Heart left ventricle (tissue), 13 donors: ENCODE results near the gene RNF213.
"Not testable (repeated sequence)": the region's sequence is repeated elsewhere in the genome, so short reads cannot be mapped to it uniquely, and the experiment has no call there.

Experiments used
- POLR2A ChIP-seq, 2 donors: fragments of 450-650 bp; IDR thresholded peaks; one replicate each; pipeline ENCODE4 v1.6.1; 2017; ENCODE audit warnings: antibody characterized with exemption in 2 of 2, mild to moderate bottlenecking in 2 of 2, moderate library complexity in 2 of 2
- TF ChIP-seq, protein P1 (sequence below), 12 donors: fragments of 200-600 bp; sonication (generic) in 4 of 12; IDR thresholded peaks; one replicate each; pipeline versions ENCODE4 v1.5.0 to v1.8.0; 2018 to 2022; ENCODE audit warnings: antibody characterized with exemption in 12 of 12, mild to moderate bottlenecking in 5 of 12
- donor health status: ischemic (EF 13 %, LVEDD 7.1; RV severe dilation, severe dysfunction).
- donor health status: DM: no; HTN: yes; CAD: no.
- donor health status: DM: no; HTN: no; CAD: no.
- donor health status: ischemic (EF 25% LVEDD 6.9; RV normal size, moderate dysfunction).
- donor health status: ischemic (EF 25% LVEDD 5.7; RV mildly dilated, moderate dysfunction).
- donor health status: ischemic (EF 35%, LVEDD 5.7; RV mildly dilated, moderate dysfunction).
- donor health status: nonischemic (EF 11% LVEDD 7.7; RV severe dilation, severe dysfunction).
- donor health status: DM: yes; HTN: yes; CAD: no.
- donor health status: PGD.
- donor health status: ischemic (EF 29% LVEDD 5.4; RV normal size, mild dysfunction).
- donor health status: nonischemic (EF 23%, LVEDD 6.1; RV moderate dilation, normal function).

DNA sequence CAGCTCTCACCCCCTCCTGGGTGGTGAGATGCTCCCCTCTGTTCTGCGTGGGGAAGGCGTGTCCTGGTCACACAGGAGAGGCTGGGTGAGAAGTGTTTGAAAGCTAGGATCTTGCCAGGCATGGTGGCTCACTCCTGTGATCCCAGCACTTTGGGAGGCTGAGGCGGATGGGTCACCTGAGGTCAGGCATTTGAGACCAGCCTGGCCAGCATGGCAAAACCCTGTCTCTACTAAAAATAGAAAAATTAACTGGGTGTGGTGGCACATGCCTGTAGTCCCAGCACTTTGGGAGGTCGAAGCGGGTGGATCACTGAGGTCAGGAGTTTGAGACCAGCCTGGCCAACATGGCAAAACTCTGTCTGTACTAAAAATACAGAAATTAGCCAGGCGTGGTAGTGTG is 16.2 kb upstream of the RNF213 start:
- TF ChIP-seq, protein P1, sequence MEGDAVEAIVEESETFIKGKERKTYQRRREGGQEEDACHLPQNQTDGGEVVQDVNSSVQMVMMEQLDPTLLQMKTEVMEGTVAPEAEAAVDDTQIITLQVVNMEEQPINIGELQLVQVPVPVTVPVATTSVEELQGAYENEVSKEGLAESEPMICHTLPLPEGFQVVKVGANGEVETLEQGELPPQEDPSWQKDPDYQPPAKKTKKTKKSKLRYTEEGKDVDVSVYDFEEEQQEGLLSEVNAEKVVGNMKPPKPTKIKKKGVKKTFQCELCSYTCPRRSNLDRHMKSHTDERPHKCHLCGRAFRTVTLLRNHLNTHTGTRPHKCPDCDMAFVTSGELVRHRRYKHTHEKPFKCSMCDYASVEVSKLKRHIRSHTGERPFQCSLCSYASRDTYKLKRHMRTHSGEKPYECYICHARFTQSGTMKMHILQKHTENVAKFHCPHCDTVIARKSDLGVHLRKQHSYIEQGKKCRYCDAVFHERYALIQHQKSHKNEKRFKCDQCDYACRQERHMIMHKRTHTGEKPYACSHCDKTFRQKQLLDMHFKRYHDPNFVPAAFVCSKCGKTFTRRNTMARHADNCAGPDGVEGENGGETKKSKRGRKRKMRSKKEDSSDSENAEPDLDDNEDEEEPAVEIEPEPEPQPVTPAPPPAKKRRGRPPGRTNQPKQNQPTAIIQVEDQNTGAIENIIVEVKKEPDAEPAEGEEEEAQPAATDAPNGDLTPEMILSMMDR (IDR thresholded peaks at IDR 0.05): not testable (repeated sequence)
- not testable (repeated sequence) for TF ChIP-seq POLR2A (IDR thresholded peaks at IDR 0.05)
